Fibroblast of skin of abdomen (primary cell): ENCODE data around the gene KCNH5. TPM values are rescaled to one million over a fixed set of nuclear protein-coding genes. Genes with fewer than 3 reads are reported as not detected.

Experiments
- DNase-seq: peaks from one replicate; pipeline ENCODE4 v3.0.0-alpha.2; 2013
- polyA plus RNA-seq, 2 experiments: library from polyadenylated mRNA; unstranded; fragments of 120-200 nt; gene quantifications; one replicate each; pipeline ENCODE4 v1.2.1, GENCODE V29; 2013; ENCODE audit not compliant: insufficient read length in 2 of 2

KCNH5 gene, protein sequence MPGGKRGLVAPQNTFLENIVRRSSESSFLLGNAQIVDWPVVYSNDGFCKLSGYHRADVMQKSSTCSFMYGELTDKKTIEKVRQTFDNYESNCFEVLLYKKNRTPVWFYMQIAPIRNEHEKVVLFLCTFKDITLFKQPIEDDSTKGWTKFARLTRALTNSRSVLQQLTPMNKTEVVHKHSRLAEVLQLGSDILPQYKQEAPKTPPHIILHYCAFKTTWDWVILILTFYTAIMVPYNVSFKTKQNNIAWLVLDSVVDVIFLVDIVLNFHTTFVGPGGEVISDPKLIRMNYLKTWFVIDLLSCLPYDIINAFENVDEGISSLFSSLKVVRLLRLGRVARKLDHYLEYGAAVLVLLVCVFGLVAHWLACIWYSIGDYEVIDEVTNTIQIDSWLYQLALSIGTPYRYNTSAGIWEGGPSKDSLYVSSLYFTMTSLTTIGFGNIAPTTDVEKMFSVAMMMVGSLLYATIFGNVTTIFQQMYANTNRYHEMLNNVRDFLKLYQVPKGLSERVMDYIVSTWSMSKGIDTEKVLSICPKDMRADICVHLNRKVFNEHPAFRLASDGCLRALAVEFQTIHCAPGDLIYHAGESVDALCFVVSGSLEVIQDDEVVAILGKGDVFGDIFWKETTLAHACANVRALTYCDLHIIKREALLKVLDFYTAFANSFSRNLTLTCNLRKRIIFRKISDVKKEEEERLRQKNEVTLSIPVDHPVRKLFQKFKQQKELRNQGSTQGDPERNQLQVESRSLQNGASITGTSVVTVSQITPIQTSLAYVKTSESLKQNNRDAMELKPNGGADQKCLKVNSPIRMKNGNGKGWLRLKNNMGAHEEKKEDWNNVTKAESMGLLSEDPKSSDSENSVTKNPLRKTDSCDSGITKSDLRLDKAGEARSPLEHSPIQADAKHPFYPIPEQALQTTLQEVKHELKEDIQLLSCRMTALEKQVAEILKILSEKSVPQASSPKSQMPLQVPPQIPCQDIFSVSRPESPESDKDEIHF
- not detected for polyA plus RNA-seq (2013, experiment 1 of 2; ENCODE audit: insufficient read length)
- polyA plus RNA-seq (2013, experiment 2 of 2; ENCODE audit: insufficient read length): 0.02 TPM

DNA sequence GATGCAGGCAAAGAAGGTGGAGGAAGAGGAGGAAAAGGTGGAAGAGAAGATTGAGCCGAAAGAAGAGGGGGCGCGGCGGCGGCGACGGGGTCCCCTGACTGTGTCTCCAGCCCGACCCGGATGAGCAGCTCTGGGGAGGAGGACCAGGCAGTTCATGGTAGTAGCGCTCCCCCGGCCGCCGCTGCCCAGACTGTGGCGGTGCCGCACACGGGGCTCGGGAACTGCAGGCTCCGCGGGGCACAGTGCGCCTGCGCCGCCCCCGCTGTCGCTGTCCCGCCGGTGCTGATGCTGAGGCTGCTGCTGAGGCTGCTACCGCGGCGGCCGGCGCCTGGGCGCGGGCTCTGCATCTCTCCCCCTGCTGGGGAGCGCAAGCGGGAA lies at the start of gene KCNH5:
Gene KCNH5 (minus strand): TSS at position 225 of the 378 bp plus-strand sequence. CDS start 272 bp downstream, outside the sequence.
- DNase-seq: peak; percentile 38

DNA sequence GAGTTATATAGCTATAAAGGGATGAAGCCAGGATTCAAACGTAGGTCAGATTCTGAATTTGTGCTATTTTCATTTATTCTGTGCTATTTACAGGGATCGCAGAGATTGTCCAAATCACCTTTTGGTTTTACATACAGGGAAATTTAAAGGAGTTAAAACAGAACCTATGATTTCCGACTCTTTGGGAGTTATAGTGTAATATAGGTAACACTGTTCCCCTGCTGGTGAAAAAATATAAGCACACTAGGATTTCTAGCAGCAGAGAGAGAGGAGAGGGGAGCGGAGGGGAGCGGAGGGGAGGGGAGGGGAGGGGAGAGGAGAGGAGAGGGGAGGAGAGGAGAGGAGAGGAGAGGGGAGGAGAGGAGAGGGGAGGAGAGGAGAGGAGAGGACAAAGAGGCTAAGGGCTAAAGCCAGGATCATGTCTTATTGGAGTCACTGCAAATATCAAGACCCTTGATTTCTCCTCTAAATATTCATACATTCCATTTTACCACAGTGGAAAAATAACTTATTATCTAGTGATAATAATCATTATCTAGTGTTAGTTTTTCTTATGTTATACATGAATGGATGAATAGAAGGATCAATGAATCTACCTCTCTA lies 46.2 kb upstream of the KCNH5 start:
- DNase-seq: no peak

DNA sequence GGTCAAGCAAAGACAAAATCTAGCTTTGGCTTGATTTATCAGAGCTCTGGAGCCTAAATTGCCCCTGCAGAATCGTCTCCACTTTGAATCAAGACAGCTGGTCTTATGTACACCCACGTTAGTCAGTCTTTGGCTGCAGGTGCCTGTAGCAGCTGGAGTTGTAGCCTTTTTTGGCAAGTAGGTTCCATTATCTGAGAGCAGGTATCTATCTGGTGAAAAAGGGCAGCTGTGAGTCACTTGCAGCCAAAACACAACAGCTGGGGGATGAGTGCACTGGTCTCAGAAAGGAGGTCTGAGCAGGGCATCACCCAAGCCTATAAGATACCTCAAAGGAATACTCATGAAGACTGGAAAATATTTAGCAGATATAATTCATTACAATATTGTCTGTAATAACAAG lies 43.6 kb upstream of the KCNH5 start:
- DNase-seq: no peak

DNA sequence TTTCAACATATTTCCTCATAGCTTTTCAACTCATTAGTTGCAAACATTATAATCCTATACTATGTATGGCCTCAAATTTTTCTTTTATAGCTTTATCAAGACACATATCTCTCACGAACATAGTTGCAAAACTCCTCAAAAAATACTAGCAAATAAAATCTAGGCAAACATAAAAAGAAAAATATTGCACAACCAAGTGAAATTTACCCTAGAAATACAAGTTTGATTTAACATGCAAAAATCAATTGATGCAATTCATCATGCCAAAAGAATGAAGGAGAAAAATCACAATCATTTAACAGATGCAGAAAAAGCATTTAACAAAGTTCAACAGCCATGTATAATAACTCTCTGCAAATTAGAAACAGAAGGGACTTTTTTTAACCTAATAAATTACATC lies 33.3 kb upstream of the KCNH5 start:
- peak; percentile 9 for DNase-seq

DNA sequence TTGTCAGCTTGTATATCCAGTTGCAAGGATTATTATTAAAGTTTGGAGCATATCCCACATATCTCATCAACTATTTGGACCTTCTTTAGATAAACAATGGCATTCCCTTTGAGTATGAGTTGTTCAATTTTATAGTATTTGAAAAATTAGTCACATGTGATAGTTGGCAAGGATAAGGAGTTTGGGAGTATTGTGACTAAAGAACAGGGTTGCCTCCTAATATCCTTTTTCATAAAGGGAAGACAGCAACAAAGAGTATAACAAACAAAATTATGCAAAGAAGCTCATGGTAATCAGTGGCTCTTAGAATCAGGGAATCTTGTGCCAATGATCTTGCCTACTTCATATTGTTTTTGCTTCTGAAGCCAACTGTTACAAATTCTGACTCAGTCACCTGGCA lies 31.2 kb upstream of the KCNH5 start:
- DNase-seq: no peak

DNA sequence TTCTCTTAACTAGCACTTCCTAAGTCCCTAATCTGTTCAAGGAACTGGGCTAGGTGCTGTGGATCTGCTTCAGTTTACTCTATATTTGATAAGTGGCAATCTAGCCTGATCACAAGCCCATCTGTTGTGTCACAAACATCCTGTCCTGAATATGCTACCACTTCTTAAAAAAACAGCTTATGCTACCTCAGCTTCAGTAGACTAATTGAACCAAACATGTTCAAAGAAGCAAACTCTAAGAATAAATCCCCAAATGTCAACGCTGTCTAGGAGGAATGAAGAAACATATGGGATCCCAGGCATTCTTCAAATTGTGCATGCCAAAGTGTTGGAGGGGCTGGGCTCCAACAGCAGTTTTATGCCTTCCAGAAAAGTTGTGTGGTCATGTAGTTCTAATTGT lies 10.4 kb upstream of the KCNH5 start:
- DNase-seq: no peak

DNA sequence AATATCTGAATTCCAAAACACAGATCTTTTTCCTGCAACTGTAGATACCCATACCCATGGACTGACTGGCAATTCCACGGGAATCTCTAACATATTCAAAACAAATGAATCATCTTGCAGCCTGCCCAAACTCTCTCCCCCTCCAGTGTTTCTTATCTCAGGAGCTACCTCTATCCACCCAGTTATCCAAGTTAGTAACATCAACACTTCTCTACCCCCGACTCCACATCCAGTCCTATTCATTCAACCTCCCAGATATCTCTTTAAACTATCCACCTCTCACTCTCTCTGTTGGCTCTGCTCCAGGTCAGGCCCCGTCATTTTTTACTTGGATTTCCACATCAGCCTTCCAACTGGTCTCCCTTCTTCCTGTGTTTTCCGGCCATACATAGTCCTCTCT lies 6.7 kb upstream of the KCNH5 start:
- DNase-seq: no peak

DNA sequence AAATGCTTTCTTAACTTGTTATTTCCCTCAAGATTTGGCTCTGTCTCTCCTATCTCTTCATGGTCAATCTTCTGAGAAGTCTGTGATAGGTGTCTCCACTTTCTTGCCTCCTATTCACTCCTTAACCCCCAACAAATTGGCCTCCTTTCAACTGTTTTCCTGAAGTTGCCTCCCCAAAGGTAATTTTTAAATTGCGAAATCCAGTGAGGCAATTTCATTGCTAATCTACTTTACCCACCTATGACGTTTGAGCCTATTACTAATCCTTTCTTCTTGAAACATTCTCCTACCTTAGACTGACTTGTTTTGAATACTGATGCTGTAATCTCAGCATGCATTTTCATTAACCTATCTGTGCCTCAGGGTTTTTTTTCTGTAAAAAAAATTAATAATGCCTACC lies 6.0 kb upstream of the KCNH5 start:
- DNase-seq: no peak

DNA sequence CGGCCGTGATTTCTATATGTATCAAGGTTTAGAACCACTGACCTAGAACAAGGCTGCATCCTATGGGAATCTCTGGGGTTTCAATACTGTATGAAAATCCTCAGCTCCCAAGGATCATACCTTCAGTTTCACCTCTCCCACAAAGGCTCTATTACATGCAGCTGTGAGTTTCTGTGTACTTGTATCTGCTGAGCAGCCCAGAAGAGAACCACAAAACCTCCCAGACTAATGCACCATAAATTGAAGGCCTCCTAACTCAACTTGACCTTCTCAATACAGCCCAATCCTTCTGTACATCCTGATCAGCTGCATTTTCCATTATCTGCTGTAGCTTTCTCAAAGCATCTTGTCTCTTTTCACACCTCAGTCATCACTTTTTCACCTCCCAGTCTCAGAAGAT lies 5.4 kb upstream of the KCNH5 start:
- no peak for DNase-seq

DNA sequence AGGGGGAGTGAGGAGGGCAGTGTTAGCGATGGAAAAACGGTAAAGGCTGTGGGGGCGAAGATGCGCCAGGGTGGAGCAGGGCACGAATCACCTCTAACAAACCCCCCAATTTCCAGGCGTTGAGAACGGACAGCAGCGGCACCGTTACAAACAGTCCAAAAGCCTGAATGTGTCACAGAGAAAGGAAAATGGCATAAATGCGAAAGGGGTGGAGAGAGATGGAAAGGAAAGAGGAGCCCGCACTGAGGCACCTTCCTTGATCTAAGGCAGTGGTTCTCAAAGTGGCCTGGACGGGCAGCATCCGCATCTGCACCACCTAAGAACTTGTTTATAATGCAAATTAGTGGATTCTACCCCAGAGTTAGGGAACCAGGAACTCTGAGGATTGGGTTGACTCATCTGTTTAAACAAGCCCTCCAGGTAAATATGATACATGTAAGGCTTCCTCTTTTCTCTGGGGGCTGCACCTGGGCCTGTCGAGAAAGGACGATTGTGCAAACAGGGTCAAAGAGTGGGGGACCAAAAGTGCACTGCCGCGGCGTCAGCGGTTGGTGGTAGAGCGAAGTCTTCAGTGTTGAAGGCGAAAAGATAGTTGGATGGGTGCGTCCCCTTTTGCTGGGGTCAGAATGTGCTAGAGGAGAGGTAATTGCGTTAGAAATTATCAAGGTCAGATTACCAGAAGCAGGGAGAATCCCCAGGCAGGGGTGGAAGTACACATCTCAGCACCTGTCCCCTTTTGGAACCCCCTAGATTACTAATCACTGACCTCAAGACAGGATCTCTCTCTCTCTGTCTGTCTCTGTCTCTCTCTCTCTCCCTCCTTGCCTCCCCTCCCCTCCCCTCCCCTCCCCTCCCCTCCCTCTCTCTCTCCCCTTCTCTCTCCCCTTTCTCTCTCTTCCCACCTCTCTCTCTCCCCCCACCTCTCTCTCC lies 1.3 kb upstream of the KCNH5 start:
- no peak for DNase-seq

DNA sequence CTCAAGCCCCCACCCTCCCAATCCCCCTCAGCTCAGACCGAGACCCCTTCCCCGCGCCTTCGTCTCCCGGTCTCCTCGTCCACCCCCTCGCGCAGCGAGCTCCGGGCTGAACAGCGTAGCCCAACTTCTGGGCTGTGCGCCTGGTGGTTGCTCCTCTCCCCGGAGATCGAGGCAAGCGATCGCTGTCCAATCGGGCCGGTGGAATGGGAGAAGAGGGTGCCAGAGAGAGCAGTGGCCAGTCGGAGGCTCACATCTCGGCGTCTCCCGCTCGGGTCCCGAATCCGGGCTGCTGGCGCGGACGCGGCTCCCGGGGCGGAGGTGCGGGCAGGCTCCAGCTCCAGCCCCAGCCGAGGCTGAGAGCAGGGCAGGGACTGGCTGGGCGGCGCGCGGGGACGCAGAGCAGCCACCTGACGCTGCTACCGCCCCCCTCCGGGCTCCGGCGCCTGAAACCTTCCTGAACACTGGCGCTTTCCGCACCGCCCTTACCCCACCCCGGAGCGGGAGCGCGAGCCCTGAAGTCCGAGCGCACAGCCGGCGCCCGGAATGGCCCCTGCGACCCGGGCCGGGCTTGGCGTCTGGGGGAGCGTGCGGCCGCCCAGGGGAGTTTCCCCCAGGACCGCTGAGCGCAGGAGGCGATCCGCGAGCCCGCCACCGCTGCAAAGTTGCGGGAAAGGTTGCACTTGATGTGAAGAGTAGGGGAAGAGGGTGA lies 508 bp upstream of the KCNH5 start:
- DNase-seq: peak; percentile 23

DNA sequence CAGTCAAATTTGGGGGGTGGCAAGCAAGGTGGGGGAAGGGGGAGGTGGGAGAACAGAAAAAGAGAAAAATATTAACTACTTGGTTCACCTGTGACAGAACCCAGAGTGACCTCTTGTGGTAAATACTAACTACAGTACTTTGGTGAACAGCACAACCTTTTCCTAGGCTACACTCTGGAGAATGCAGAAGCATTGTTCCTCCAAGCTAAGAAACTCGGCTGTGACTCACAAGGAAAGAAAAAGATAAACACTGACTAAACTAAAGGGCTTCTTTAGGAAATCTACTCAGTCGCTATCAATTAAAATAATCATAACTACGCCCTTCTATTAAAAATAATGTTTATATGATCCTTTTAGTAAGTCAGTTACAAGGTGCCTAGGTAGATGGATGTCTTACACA lies 5.4 kb downstream of the KCNH5 start:
- peak; percentile 53 for DNase-seq

DNA sequence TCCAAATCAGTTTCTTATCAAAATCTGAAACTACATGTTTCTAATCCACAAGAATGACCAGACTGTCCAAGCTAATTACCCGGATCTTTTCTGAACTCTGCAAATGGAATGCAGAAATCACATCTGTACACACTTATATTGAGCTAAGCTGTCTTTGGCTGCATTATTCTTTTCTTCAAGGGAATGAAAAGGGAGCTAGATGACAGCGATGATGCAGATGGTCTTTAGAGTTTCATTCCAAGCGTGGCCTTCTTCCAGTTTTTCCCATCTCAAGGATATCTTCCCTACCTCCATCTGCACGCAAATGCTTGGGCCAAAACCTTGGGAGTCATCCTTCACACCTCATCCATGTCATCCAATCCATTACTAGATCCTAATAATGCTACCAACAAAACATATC lies 12.6 kb downstream of the KCNH5 start:
- DNase-seq: peak; percentile 42

DNA sequence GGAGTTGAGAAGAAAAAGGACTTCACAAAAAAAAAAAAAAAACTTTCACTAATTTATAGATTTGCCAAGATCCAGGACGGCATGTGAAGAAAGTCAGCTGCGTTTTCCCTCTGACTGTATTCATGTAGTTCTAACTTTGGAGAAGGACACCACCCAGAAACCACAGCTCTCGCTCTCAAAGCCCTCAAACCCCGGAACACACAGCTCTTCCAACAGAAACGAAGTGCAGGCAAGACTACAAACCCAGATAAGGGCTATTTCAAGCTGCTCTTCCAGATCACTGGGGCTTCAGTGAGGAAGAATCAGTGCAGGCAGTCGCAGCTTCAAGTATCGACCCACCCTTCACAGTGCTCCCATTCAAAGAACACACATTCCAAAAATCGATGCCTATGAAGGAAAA lies 13.2 kb downstream of the KCNH5 start:
- peak; percentile 4 for DNase-seq

DNA sequence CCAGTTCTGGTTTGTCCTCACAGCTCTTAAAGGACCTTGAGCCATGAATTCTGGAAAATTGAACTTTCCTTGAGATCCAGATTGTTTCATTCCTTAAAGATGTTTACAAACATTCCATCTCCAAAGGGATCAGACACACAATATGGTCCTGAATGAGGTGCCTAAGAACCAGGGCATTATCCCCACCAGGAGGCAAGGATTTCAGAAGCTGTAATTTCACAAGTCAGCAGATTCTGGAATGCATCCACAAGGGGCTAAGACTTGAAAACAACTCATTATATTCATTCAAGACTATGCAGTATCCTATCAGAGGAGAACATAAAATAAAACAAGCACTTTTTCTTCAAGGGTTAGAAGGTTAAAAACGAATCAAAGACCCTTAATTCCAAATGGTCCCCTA lies 15.1 kb downstream of the KCNH5 start:
- no peak for DNase-seq

DNA sequence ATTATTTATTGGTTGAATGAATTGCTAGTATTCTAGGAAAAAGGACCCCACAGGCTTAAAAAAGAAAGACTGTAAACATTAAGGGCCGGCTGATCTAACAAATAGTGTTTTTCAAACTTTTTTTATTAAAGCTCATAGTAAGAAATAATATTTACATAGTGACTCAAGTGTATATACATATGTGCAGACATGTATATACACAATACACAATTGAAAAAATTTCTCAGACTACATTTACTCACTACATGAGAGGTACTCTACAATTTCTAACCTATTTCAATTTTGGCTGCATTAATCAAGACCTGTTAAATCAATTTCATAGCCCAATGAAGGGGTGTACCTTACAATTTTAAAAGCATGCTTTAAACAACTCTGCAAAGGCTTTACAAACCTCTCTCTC lies 17.5 kb downstream of the KCNH5 start:
- no peak for DNase-seq

DNA sequence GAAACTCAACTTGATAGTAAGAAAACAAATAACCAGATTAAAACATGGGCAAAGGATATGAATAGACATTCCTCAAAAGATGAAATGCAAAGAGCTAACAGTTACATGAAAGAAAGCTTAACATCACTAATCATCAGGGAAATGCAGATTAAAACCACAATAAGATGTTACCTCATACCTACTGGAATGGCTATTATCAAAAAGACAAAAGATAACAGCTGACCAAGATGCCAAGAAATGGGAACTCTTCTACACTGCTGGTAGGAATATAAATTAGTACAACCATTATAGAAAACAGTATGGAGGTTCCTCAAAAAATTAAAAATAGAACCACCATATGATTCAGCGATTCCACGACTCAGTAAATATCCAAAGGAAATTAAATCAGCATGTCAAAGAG lies 18.8 kb downstream of the KCNH5 start:
- DNase-seq: no peak

DNA sequence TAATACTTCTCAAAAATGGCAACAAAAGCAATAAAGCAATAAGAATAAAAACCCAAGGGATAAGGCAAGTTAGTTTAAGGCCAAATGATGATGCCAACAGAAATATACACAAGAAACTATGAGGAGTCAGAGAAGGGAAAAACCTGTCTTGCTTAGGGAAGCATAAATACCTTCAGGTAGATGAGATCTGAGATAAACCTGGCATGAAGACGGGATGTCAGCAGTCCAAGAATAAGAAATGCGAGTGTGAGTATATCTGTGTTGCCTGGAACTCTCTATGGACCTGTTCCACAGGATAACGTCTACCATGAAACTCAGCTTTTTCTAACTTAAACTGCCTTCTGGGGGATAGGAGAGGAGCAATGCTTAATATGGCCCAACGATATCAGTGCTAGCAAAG lies 30.6 kb downstream of the KCNH5 start:
- no peak for DNase-seq

DNA sequence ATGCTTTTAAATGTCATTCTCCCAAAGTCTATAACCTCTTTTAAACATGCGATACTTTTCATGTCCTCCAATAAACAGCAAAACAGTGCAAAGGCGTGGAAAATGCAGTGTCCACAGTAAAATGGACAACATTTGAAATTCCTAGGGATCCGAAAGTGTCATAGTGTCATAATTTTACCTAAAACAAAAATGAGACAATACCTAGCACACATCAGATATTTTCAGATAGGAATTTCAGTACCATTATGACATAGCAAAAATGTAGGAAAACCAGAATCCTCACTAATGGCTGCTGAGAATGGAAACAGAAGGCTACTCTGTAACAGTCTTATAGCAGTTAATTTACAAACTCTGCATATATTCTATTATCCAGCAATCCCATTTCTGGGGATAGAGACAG lies 33.1 kb downstream of the KCNH5 start:
- DNase-seq: no peak

DNA sequence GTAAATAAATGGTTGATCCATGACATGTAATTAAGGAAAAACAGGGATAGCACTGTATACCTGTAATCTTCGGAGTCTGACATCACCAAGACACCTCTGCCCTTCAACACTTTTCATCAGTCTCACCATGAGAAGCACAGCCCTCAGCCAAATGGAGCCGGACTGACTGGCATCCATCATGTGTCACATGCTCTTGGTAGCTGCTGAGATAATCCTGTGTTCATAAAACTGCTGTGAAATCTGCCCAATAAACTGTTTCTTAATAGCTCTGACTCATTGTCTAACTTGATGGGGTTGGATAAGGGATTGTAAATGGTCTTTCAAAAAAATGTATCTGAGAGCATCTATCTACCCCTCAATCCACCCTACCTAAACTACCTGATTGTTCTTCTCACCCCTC lies 33.6 kb downstream of the KCNH5 start:
- no peak for DNase-seq

DNA sequence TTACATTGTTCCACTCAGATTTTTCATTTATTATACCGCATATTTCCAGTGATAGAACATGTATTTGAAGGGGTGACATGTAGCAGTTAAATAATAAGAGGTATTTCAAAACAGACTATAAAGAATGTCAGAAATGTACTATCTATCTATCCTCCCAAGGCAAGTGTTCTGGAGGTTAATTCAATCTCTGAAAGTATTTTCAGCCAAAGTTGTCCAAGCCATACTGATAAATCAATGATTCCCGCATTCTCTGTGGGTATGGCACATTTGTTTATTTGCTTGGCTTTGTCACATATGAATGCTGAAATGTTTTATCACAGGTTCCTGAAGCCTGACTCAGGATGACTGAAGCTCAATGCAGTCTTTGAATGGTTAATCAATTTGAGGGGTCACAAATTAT lies 35.8 kb downstream of the KCNH5 start:
- DNase-seq: no peak
